Epidermal melanocyte (primary cell): Measurements from ENCODE around the gene CD93.

Experiments
- DNase-seq: peaks from one replicate; pipeline ENCODE4 v3.0.0; 2011; ENCODE audit warnings: low spot score; ENCODE audit not compliant: insufficient read length

CD93 gene

DNA sequence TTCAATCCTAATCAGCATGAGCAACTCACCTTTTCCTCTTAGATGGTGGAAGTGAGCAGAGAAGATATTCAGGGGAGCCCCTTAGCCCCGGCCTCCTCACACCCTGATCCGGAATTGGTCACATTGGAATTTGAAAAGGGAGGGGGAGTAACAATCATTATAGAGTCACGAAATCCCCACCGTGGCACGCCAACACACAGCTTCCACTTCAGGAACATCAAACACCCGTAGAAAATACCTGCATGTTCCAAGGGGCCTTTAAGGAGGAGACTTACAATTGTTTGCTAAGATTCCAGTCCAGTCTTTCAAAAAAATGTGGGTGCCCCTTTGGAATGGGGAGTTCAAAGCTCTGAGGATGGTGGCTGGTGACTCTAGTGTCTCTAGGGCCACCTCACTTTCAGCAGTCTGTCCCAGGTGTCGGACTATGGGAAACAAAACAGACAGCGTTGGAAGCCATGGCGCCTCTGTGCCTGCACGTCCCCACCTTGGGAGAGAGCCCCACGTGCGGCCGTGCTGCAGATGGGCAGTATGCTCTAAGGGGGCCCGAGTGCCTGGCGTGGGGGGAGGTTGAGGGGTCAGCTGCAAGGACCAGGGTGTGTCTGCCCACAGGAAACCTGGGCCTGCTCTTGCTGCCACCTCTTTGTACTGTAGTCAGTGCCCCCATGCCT is 2.4 kb downstream of the CD93 start:
- DNase-seq = no peak

DNA sequence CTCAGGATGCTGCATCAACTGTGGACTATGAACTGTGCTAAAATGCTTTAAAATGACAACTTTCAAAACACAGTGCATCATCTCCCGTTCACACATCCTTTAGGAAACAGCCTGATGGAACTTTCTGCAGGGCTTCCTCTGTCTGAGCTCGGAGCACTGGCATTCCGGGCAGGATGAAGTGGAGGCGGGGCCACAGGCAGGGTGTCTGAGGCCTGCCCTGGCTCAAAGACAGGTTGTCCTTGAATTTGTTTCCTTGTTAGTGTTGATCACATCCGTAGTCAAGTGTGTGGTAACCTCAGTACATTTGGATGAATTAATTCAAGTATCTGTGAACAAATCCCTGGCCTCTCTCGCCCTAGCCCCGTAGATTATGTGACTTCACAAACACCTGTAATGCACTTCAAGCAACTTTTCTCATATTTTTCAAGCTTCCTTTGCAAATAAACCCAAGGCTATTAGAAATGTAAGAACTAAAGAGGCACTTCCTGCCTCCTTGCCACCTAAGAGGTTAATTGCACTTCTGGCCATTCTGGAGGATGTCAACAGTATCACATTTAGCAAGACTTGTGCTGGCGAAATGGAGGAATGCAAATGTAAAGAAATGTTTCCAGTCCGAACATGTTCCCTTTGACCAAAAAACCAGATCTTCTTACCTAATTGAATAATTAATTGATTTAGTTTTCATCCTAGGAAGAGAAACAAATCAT is 3.1 kb downstream of the CD93 start:
- no peak for DNase-seq

DNA sequence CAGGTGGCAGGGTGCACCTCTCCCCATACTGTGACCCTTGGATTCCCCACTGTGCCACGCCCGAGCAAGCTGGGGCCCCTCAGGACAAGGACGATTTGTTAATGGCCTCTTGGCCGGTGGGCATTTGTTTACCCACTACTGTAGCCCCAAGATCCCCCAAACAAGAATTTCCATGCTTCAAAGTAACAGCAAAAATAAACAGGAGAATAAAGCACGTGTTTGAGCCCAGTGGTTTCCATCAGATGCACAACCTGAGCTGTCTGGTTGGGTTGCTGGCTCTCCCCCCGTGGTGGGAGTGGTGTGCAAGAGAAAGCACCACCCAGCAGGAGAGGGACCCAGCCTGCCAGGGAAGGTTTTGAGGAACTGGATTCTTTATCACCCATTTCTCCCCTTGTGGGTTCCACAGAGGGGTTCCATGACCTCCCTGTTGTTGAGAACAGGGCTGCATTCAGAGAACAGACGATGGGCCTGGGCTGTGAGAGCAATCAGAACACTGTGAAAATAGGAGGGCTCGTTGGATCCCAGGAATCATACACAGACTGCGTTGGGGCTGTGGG is 4.8 kb downstream of the CD93 start:
- DNase-seq = no peak

DNA sequence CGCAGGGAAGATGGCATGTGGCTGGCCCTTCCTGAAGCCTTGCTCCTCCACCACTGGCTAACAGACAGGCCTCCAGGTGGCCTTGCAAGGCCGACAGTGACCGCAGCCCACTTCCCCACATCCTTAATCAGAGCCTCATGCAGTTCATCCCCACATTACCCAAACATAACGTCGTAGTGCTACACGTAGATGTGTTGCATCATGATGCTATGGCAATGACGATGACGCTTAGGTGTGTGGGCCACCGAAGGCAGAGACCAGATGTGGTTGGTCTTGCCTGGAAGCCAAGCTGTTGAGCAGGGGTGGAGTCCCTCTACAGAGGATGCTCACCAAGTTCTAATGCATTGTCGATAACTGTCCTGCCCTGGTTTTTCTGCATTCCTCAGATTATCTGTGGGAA is 5.6 kb downstream of the CD93 start:
- no peak for DNase-seq

DNA sequence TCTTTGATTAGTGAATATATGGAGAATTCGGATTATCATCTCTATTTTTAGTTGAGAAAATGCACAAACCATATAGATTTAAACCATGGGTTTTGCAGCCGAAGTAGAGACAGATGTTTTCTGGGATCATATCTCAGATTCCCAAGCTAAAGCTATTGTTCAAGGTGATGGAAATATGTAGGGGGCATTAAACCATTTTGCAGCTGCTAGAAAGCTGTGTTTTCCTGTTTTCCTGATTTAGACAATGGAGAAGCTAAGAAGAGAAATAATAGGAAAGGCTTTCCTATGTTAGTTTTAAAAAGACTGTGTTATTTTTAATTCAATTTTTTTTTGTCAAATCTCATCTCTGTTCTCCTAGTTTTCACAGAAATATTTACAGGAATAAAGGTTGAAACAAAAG is 6.2 kb downstream of the CD93 start:
- no peak for DNase-seq

DNA sequence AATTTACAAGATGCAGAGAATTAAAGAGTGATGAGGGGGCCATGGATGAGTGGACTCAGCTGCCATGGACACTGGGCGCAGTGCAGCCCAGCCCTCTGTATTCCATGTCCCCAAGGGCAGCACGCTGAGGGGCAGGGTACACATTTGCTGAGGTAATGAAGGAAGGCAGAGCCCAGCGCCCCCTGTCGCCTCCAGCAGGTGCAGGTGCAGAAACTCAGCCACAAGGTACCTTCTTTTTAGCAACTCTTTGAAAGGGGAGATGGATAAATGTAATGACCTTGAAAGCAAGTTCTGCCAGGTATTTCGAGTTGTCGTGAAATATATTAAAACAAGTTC is 7.1 kb downstream of the CD93 start:
- no peak for DNase-seq

DNA sequence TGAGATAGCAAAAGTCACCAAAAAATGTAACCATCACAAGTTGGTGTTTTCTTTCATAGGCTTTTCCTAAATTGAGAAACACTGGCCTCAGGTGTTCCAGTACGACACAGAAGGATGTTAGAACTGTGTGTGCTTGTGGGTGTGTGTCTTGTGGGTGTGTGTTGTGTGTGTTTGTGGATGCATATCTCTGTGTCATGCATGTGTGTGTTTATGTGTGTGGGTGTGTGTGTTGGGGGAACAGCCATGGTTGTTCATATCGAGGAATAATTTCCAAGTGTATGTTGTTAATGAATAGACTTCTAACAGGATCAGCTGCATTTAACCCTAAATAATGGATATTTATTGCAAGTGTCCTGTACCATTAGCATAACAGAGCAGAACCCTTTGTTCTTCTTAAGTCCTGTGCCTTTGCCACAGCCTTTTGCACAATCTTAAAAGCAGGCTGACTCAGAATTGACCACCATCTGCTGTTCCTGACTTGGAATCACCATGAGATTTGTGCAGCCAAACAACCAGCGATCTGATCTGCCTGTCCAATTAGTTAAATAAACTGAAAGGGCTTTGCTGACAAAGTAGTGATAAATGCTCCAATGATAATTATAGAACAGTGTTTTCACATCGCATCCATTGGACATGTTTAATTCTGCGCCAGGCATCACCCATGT is 7.6 kb downstream of the CD93 start:
- DNase-seq = no peak

DNA sequence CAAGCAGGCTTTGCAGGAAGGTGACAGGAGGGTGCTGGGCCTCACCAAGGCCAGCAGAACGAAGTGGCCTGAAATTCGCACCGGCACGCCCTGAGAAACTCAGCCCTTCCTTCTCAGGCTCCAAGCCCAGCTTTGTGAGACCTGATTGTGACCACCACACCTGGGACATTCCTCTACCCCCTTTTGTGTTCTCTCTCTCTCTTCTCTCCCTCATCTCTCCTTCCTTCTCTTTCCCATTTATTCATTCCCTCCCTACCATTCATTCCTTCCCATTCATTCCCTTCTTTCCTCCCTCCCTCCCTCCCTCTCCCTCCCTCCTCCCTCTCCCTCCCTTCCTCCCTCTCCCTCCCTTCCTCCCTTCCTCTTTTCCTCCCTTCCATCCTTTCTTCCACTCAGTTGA is 8.8 kb downstream of the CD93 start:
- no peak for DNase-seq

DNA sequence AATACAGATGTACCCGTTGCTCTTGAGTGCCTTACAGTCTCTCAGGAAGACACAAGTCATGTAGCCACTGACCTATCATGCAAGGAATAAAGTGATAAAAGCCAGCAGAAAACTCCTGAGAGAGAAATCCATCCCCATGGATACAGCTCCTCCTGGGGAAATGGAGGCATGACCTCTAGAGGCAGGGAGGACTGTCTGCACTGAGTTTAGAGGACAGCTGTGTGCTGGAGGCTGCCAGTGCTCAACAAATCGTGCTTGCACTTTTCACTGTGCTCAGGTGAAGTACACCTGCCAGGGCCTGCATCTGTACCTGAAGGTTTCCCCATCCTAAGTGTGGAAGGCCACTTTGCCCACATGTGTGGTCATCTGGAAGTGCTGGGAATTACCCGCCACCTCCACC is 12.1 kb downstream of the CD93 start:
- no peak for DNase-seq

DNA sequence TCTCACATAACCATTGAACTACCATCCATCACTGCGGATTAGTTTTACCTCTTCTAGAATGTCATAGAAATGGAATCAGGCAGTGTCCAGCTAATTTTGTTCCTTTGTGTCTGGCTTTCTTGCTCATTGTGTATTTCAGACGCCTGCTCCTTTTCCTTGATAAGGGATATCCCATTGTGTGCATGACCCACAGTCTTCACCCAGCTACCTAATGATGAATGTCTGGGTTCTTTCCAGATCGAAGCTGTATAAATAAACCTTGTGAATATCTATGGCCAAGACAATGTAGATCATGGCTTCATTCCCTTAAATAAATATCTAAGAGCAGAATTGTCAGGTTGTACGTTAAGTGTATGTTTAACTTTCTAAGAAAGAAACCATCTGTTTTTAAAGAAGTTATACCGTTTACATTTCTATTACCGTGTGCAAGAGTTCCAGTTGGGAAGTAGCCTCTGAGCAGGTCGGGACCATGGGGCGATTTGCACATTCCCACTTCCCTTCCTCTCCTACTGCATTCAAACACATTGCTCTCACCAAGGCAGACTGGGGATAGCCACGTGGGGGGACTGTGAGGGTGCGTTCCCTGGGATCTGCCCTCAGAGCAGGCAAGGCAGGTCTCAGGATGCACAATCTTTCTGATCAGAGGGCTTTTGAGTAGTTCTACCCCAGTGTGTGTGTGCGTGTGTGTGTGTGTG is 13.1 kb downstream of the CD93 start:
- DNase-seq = no peak

DNA sequence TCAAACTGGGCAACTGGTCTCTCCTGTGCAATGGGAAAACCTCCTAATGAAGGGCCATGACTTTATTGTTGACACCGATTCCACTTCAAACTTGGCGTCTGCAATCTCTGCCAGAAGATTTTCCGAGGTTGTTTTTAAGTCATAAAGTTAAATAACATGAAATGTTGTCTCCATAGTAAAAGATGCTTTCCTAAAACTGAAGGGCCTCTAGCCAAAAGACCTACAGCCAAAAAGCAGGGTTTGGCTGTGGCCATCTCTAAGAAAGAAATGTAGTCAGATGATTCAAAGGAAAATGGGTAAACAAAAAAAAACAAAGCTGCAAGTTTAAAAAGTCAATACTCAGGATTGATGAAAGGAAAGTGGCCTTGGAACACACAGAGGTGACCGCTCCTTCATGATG is 14.1 kb downstream of the CD93 start:
- DNase-seq = no peak

DNA sequence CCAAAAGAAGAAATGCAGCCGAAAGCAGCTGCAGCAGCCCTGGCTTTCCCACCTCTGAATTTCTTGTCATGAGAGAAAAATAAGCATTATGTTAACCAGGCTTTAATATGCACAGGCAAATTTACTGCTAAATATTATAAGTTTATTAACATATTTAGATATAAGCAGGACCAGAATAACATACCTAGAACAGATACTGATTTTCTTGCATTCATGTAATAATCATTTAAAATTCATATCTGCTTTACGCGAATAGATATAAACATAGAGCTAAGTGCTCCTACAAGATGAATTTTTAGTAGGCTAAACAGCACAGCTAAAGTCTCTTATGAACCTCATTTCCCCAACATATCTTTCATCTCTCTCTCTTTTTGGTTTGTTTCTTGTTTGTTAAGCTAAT is 14.7 kb downstream of the CD93 start:
- no peak for DNase-seq

DNA sequence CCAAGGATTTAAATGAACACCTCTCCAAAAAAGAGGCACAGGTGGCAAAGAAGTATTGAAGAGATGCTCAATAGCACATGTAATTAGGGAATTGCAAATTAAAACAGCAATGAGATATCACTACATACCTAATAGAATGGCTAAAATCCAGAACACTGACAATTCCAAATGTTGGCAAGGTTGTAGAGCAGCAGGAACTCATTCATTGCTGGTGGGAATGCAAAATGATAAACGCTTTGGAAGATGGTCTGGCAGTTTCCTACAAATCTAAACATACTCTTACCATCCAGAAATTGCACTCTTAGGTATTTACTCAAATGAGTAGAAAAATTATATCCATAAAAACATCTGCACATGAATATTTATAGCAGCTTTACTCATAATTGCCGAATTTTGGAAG is 17.0 kb downstream of the CD93 start:
- DNase-seq = no peak

DNA sequence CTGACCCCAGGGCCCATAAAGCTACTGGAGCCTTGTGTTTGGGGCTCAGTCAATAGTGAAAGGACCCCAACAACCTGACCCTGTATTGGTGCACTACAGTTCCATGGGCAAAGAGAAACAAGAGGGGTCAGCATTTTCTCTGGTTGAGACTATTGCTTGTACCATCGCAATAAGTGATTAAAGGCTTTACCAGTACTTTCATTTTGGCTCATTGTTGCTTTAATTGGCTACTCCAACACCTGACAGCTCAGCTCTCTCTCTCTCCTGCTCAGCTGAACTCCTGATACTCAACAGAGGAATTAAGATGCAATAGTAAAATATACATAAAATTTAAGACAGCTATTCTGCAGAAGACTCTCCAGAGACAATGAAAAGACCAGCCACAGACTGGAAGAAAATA is 17.8 kb downstream of the CD93 start:
- DNase-seq = no peak

DNA sequence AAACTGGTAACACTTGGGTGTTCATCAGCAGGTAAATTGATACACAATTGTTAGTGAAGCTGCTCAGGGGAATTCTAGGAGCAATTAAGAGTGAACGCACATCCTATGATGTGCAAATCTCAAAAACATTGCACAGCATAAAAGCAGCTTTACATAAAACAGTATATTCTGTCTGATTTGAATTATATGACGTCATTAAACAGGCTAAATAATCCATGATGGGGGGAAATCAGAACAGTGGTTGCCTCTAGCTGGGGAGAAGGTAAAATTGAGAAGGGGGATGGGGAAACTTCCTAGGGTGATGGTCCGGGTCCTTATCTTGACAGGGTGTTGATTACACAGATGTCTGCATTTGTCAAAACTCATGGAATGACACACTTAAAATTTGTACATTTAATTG is 19.4 kb downstream of the CD93 start:
- no peak for DNase-seq

DNA sequence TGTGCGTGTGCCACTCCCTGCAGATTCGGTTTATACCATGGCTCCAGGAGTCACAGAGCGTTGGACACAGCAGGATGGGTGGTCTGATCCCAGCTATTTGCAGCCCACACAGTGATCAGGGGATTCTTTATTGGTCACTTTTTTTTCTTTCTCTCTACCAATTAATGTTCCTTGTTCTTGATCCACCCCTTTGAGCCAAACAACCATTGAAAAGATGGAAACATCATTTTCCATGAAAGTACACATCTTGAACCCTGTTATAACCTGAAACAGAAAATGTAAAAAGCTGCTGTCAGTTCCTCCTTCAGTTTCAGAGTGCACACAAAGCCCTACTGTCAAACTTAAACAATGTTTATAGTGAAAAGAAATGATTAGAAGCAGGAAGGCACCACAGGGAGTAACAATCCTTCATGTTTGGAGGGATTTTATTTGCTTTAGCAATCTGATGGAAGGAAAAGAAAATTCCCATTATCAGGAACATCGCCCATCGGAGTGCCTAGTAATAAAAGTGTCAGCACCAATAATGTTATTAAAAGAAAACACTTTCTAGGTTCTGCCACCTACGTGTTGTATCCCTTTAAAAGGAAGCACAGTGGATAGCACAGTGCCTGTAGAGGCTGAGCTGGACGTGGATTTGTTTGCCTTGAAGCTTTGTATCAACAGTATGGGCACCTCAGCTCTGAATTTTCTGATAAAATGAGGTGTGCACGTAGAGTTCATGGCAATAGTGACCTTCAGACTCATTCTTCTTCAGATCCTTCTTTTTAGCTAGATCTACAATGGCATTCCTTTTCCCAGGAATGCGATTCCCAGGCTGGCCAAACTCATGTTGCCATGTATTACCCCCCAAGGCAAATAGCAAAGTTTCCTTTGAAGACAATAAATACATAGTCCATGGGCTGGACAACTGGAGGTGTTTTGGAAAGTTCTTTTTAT is 20.6 kb downstream of the CD93 start:
- DNase-seq = no peak

DNA sequence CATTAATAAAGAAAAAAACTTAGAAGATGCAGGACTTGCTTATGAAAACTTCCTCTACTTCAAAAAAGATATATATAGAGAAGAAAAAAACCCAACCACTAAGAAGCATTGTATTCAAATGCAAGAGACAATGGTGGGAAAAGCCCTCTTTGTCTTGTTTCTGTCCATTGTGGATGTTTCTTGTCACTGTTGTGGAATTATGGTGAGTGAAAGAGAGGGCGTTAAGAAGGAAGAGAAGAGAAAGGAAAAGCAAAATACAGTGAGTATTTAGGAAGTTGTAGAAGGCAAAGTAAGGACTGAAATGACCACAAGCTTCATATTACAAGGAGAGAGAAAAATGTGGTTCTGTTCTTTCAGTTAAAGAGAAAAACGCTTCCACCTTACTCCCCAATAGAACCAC is 22.5 kb downstream of the CD93 start:
- DNase-seq = no peak

DNA sequence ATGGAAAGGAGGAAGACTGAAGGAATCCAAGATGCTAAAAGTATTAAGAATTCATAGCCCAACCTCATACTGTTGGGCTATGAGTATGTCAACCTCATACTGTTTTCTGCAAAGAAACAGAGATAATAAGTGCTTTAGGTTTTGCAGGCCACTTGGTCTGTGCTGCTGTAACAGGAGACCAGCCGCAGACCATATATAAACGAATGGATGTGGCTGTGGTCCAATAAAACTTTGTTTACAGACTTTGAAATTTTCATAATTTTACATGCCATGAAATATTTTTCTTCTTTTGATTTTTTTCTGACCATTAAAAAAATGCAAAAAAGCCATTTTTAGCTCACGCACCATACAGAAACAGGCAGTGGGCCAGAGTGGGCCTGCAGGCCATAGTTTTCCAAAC is 23.0 kb downstream of the CD93 start:
- DNase-seq = no peak

DNA sequence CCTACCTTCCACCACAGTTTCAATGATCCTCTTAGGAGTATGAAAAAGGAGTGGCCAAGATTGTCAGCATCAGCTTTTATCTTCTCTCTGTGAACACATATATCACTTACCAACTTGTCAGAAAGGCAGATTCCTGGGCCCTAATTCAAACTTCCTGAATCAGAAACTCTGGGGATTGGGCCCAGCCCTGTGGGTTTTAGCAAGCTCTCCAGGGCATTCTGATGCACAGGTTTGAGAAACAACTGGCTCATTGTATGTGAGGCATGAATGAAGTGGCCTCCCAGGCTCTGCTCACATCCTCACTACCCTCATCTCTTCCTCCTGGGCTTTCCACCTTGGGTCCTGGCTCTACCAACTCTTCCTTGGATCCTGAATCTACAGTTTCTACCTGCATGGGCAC is 23.5 kb downstream of the CD93 start:
- DNase-seq = no peak

DNA sequence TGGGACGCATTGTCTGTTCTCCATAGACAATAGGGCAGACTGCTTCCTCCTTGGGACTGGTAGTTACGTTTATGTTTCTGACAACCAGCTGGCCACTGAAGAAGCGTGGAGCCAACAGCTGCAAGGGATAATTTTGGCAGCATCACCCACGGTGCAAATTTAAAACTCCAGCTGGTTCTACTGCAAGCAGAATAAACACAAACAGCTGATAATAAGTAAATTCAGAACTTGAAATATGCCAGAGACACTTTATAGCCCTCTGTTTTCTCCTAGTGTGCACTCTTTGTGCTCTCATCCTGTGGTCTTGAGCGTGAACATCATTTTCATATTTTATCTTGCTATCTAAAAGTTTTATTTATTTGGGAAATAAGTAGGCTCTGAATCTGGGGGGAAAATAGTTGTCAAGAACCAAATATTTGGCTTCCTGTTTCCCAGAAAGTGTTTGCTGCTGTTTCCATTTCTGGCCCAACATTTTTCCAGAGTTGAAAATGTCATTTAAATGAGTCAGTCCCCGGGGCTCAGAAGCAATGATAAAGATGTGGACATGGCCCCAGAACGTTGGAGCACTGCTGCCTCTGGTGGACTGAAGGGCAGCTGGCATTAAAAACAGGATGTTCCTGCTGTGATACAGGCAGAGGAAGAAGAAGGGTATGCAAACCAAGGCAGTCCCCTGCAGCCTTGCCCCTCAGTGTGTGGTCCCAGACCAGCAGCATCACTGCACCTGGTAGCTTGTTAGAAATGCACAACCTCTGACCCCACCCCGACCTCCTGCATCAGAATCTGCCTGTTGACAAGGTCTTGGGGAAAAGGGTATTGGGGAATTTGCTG is 24.2 kb downstream of the CD93 start:
- DNase-seq = no peak
